Pancreas (tissue), 10 donors: ENCODE data around the gene SYNCRIP. TPM values are rescaled to one million over a fixed set of nuclear protein-coding genes. Genes with fewer than 3 reads are reported as not detected.
"Not testable (repeated sequence)": the region's sequence is repeated elsewhere in the genome, so short reads cannot be mapped to it uniquely, and the experiment has no call there.

Experiments
- ATAC-seq, 4 donors: fragments of 200-7000 bp; cut with Tn5 transposase; one replicate each; pipeline versions ENCODE4 v1.8.0 to v1.9.1; 2020; ENCODE audit warnings: mild to moderate bottlenecking in 4 of 4, moderate library complexity in 4 of 4
- DNase-seq, 6 donors: peaks; one replicate each; pipeline ENCODE4 v3.0.0-alpha.2; 2020
- FAIRE-seq: peaks from 2 replicates; lab custom pipeline; 2012; peaks lifted over from hg19 to GRCh38; lab: Jason Lieb, UNC
- H3K27ac ChIP-seq, 4 donors: fragments of 200-600 bp; sonication (generic); 1 replicate in 3 of 4; 2 replicates in 1 of 4; pipeline versions ENCODE4 v1.5.0 to v1.8.0; 2020
- H3K27me3 ChIP-seq, 4 donors: fragments of 200-600 bp; one replicate each; pipeline ENCODE4 v1.8.0; 2021
- H3K36me3 ChIP-seq, 3 donors: fragments of 200-600 bp; sonication (generic) in 1 of 3; one replicate each; pipeline versions ENCODE4 v1.5.0 to v1.8.0; 2020 to 2021
- H3K4me1 ChIP-seq, 3 donors: fragments of 200-600 bp; one replicate each; pipeline ENCODE4 v1.8.0; 2021
- H3K4me3 ChIP-seq, 4 donors: fragments of 200-600 bp; sonication (generic) in 2 of 4; one replicate each; pipeline versions ENCODE4 v1.5.0 to v1.8.0; 2020 to 2021
- H3K9me3 ChIP-seq, 4 donors: fragments of 200-600 bp; one replicate each; pipeline ENCODE4 v1.8.0; 2021
- WGBS, 2 donors: extraction: QIAGEN DNeasy Blood & Tissue Kit; methylation state at CpG; one replicate each; pipeline ENCODE4 v1.1.7; 2013; 5-methylcytosine and 5-hydroxymethylcytosine counted together
- intact Hi-C, 3 donors: fragments of 100-400 bp; cut with DNase I; formaldehyde crosslinking; loops; one replicate each; pipeline versions ENCODE4 v1.11.1 to v1.14.2; 2022
- polyA plus RNA-seq, 2 donors: library from polyadenylated mRNA; stranded (reverse); fragments of 200-250 nt; gene quantifications; one replicate each; pipeline ENCODE4 v1.2.3, GENCODE V29; 2013
- total RNA-seq, 6 donors: library from RNA; stranded (reverse); fragmentation: NEBNext Ultra II Directional in 4 of 6; extraction: Animal tissue kit (Norgen Biotek cat#: 25700) in 4 of 6; gene quantifications; one replicate each; pipeline versions ENCODE4 v1.2.1 to v1.2.4, GENCODE V29; 2021 to 2023
- TF ChIP-seq, protein P1 (sequence below), 4 donors: fragments of 200-600 bp; sonication (generic) in 3 of 4; IDR thresholded peaks; one replicate each; pipeline versions ENCODE4 v1.5.0 to v1.8.0; 2021; ENCODE audit warnings: antibody characterized with exemption in 4 of 4
- donor health status: healthy with polysubstance abuse.
- donor health status: DM: no; HTN: no; CAD: no; lungs with moderate emphysema.
- donor health status: DM: no; HTN: no; CAD: no.
- donor health status: control.
- donor health status: control.
- donor health status: Bipolar disorder and iron deficiency.
- donor health status: DM: yes; HTN: yes; CAD: no.
- donor health status: DM: no; HTN: no; CAD: no.
- donor health status: DM: no; HTN: no; CAD: no.
- donor health status: DM: yes; HTN: yes; CAD: no.

SYNCRIP gene
- total and polyA plus RNA-seq, 8 donors = 14.6 to 48.9 (median 34.9) TPM

GRCh38 chr6:85684133-85684808 lies 41.6 kb upstream of the SYNCRIP start:
- WGBS, 2 donors = 69 to 72% methylated on average over 2 of the region's 2 CpGs
- intact Hi-C loops = no loop called here

DNA sequence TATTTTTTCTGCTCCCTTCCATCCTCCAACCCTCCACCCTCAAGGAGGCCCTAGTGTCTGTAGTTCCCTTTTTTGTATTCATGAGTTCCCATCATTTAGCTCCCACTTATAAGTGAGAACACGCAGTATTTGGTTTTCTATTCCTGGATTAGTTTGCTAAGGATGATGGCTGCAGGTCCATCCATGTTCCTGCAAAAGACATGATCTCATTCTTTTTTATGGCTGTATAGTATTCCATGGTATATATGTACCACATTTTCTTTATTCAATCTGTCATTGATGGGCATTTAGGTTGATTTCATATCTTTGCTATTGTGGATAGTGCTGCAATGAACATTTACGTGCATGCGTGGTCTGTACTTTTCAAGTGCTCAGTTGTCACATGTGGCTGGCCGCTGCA lies 39.2 kb upstream of the SYNCRIP start:
- 97% methylated on average over 4 of the region's 4 CpGs for WGBS, 2 donors
- H3K36me3 ChIP-seq, H3K27me3 ChIP-seq, DNase-seq, H3K9me3 ChIP-seq, intact Hi-C loops, H3K27ac ChIP-seq, ATAC-seq, FAIRE-seq, H3K4me3 ChIP-seq, H3K4me1 ChIP-seq: not testable (repeated sequence)

More at GRCh38 chr6:85684133-85684808, 41.6 kb upstream of the SYNCRIP start:
- Histone ChIP-seq H3K36me3 (no peaks in the 10 kb centered on the region), H3K27me3 (no peaks in the 10 kb centered on the region), H3K4me1 (peaks cover 3 to 9% (median 4%) of the 10 kb centered on the region in 3 donors), H3K27ac (no peak overlapping the region), H3K9me3 (no peaks in the 10 kb centered on the region), H3K4me3 (no peak overlapping the region)
- TF ChIP-seq, protein P1, sequence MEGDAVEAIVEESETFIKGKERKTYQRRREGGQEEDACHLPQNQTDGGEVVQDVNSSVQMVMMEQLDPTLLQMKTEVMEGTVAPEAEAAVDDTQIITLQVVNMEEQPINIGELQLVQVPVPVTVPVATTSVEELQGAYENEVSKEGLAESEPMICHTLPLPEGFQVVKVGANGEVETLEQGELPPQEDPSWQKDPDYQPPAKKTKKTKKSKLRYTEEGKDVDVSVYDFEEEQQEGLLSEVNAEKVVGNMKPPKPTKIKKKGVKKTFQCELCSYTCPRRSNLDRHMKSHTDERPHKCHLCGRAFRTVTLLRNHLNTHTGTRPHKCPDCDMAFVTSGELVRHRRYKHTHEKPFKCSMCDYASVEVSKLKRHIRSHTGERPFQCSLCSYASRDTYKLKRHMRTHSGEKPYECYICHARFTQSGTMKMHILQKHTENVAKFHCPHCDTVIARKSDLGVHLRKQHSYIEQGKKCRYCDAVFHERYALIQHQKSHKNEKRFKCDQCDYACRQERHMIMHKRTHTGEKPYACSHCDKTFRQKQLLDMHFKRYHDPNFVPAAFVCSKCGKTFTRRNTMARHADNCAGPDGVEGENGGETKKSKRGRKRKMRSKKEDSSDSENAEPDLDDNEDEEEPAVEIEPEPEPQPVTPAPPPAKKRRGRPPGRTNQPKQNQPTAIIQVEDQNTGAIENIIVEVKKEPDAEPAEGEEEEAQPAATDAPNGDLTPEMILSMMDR (IDR thresholded peaks at IDR 0.05) = no peak
- no peak for FAIRE-seq
- no peak for ATAC-seq
- no peak for DNase-seq

DNA sequence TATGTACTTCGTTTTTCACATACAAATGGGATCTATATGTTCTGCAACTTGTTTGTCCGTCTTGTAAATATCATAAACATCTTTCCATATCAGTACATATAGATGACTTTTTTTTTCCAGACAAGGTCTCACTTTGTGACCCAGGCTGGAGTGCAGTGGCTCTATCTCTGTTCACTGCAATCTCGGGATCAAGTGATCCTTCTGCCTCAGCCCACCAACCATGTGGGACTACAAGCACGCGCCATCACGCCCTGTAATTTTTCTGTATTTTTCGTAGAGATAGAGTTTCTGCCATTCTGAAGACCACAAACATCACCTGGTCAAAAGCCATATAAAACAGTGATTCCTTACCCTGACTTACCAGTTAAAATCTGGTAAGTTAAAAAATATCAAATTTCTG lies 37.7 kb upstream of the SYNCRIP start:
- no peak for FAIRE-seq
- TF ChIP-seq, protein P1 (IDR thresholded peaks at IDR 0.05) = no peak
- no peak overlapping the region for H3K4me3 ChIP-seq
- 83 to 89% methylated on average over 7 of the region's 7 CpGs for WGBS, 2 donors
- no peaks in the 10 kb centered on the region for H3K9me3 ChIP-seq
- H3K27me3 ChIP-seq = no peaks in the 10 kb centered on the region
- no peak for ATAC-seq
- H3K27ac ChIP-seq = no peak overlapping the region
- H3K4me1 ChIP-seq = peaks cover 4 to 13% (median 4%) of the 10 kb centered on the region in 3 donors
- intact Hi-C loops = no loop called here
- H3K36me3 ChIP-seq = no peaks in the 10 kb centered on the region
- no peak for DNase-seq

DNA sequence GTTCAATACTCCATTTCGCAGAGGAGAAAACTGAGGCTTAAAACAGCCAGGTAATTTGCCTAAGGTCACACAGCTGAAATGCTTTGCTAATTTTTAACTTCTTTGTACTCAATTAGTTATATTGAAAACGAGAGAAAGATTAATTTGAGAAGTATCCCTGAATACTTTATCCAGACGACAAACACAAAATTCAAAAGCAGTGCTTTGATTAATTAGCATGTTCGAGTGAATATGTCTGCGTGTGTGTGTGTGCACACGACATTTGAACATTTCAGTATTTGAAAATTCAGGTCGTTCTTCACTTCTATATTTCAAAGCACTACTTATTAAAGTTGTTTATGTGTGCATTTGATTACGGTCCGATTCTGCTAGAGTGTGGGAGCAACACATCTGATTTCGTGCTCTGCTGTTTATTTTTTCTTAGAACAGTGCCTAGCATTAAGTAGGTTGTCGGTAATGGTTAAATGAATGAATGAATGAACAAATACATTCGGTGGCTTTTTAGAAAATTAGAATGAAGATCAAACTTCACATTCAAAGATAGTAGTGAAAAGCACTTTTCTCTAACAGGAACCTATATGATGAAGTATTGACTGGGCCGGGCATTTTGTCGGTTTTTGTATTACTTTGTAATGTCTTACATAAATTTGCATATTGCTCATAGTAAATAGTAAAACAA lies 36.9 kb upstream of the SYNCRIP start:
- intact Hi-C loops = loop anchor here in 2 of 3 donors (5.0 kb wide), 1 partner anchor 37 kb away; the partner anchor contains the start of gene SYNCRIP (in 2 of the 2)
- peak overlapping the region; percentile 42 to 83 (median 72) for H3K4me3 ChIP-seq
- no peak for FAIRE-seq
- TF ChIP-seq, protein P1 (IDR thresholded peaks at IDR 0.05) = no peak
- no peaks in the 10 kb centered on the region for H3K36me3 ChIP-seq
- H3K9me3 ChIP-seq = no peaks in the 10 kb centered on the region
- no peak for ATAC-seq
- H3K27me3 ChIP-seq = no peaks in the 10 kb centered on the region
- 14 to 19% methylated on average over 14 of the region's 14 CpGs for WGBS, 2 donors
- H3K27ac ChIP-seq = peak overlapping the region; percentile 71 to 90 (median 78)
- DNase-seq = no peak
- peaks cover 4 to 13% (median 4%) of the 10 kb centered on the region in 3 donors for H3K4me1 ChIP-seq

DNA sequence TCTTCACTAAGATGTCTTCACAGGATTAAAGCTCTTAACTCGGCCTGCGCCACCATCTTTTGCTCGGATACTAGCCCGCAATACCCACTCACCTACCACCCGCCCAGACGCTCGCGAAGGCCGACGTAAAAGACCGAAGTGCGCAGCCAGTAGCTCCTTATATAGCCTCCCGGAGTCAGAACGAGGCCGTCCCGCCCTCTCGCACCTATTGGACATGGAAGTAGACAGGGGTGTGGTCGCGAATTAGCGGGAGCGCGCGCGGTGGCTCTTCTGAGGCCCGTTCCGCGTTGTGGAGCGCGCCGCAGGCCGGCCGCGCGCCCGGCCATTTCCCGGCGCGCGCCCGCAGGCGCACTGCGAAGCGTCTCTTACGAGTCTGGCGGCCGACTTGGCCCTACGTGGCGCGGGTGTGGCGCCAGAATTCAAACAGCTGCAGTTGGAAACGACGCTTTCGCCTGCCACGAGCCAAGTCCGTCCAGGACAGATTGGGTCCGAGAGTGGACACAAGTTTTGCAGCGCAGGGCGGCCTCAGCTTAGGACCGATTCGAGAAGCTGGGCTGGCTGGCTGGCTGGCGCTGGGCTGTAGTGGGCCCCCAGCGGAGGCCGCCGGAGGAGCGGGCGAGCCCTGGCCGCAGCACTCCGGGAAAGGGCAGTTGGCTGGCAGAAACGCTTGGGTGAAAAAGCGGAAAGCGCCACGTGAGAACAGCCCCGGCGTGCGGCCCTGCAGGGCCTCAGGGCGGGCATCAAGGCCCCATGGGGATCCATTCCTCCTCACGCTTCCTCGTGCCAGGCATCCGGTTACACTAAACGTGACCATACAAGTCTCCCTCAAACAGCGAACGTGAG lies 36.1 kb upstream of the SYNCRIP start:
- Histone ChIP-seq H3K4me1 (peaks cover 4 to 13% (median 4%) of the 10 kb centered on the region in 3 donors), H3K4me3 (peak overlapping the region; percentile 64 to 83 (median 72)), H3K27me3 (no peaks in the 10 kb centered on the region), H3K9me3 (no peaks in the 10 kb centered on the region), H3K27ac (peak overlapping the region; percentile 73 to 90 (median 80)), H3K36me3 (no peaks in the 10 kb centered on the region)
- FAIRE-seq (no peak), ATAC-seq (peak; percentile 96 to 99 (median 96)), DNase-seq (peak; percentile 96 to 99 (median 97))
- TF ChIP-seq, protein P1 (IDR thresholded peaks at IDR 0.05) = no peak
- intact Hi-C loops = loop anchor here in 2 of 3 donors (5.0 kb wide), 1 partner anchor 37 kb away; the partner anchor contains the start of gene SYNCRIP (in 2 of the 2)
- WGBS, 2 donors = 0% methylated on average over 82 of the region's 82 CpGs
